SJSA1 (cell line): Measurements from ENCODE around the gene TDRD1. TPM values are rescaled to one million over a fixed set of nuclear protein-coding genes. Genes with fewer than 3 reads are reported as not detected.

Experiments used
- DNase-seq, 2 experiments: peaks; one replicate each; pipeline ENCODE4 v3.0.0-alpha.2; 2015 to 2020; ENCODE audit warnings: low spot score in 2 of 2, low read depth in 1 of 2
- H3K27ac ChIP-seq: fragments of 250-450 bp; sonication (Bioruptor Pico); 2 replicates; pipeline ENCODE4 v1.5.1; 2020; ENCODE audit warnings: mild to moderate bottlenecking, moderate library complexity
- H3K27me3 ChIP-seq: fragments of 250-450 bp; sonication (Bioruptor Pico); replicated peaks from 2 replicates; pipeline ENCODE4 v1.5.1; 2020; ENCODE audit warnings: mild to moderate bottlenecking, moderate library complexity
- H3K36me3 ChIP-seq: fragments of 250-450 bp; sonication (Bioruptor Pico); 2 replicates; pipeline ENCODE4 v1.5.1; 2020; ENCODE audit warnings: mild to moderate bottlenecking
- H3K4me1 ChIP-seq: fragments of 250-450 bp; sonication (Bioruptor Pico); replicated peaks from 2 replicates; pipeline ENCODE4 v1.6.1; 2021; ENCODE audit warnings: mild to moderate bottlenecking
- H3K4me3 ChIP-seq: fragments of 250-450 bp; sonication (Bioruptor Pico); 2 replicates; pipeline ENCODE4 v1.5.1; 2020; ENCODE audit warnings: mild to moderate bottlenecking
- H3K9me3 ChIP-seq: fragments of 250-450 bp; sonication (Bioruptor Pico); replicated peaks from 2 replicates; pipeline ENCODE4 v1.5.1; 2020; ENCODE audit warnings: mild to moderate bottlenecking
- total RNA-seq: library from RNA; depleted of rRNA; stranded (reverse); fragments of >200 nt; shearing (Covaris generic); gene quantifications from 2 replicates; pipeline ENCODE4 v1.2.3, GENCODE V29; 2014

TDRD1 gene
- total RNA-seq, 1 experiment from 2014 or later: not detected

- no peak for DNase-seq
- peaks cover 3% of the 10 kb centered on the region; the same call in 1 of the 2 replicates for H3K36me3 ChIP-seq
- H3K27ac ChIP-seq: no peak overlapping the region
- H3K4me1 ChIP-seq: no peaks in the 10 kb centered on the region
- no peaks in the 10 kb centered on the region for H3K27me3 ChIP-seq
- no peak overlapping the region for H3K4me3 ChIP-seq
- 0 out of 2 replicates have a peak, but pooled peaks cover 2% of the 10 kb centered on the region for H3K9me3 ChIP-seq
Observed at GRCh38 chr10:114166043-114166442, 13.1 kb upstream of the TDRD1 start.

- Histone ChIP-seq H3K9me3 (0 out of 2 replicates have a peak, but pooled peaks cover 2% of the 10 kb centered on the region), H3K27ac (no peak overlapping the region), H3K36me3 (peaks cover 3% of the 10 kb centered on the region; the same call in 1 of the 2 replicates), H3K4me1 (no peaks in the 10 kb centered on the region), H3K4me3 (no peak overlapping the region), H3K27me3 (no peaks in the 10 kb centered on the region)
- DNase-seq: no peak
Observed at GRCh38 chr10:114166494-114166893, 12.7 kb upstream of the TDRD1 start.

- Histone ChIP-seq H3K27ac (no peak overlapping the region), H3K4me3 (no peak overlapping the region), H3K27me3 (no peaks in the 10 kb centered on the region), H3K9me3 (0 out of 2 replicates have a peak, but pooled peaks cover 2% of the 10 kb centered on the region), H3K36me3 (no peaks in the 10 kb centered on the region), H3K4me1 (peaks cover 8% of the 10 kb centered on the region)
- no peak for DNase-seq
Observed at GRCh38 chr10:114167985-114168384, 11.2 kb upstream of the TDRD1 start.

- peaks cover 12% of the 10 kb centered on the region for H3K4me1 ChIP-seq
- H3K36me3 ChIP-seq: peaks cover under 1% of the 10 kb centered on the region; the same call in 1 of the 2 replicates
- DNase-seq: no peak
- H3K27me3 ChIP-seq: no peaks in the 10 kb centered on the region
- no peak overlapping the region for H3K27ac ChIP-seq
- 0 out of 2 replicates have a peak, but pooled peaks cover 2% of the 10 kb centered on the region for H3K9me3 ChIP-seq
- H3K4me3 ChIP-seq: no peak overlapping the region
Observed at GRCh38 chr10:114168450-114169009, 10.6 kb upstream of the TDRD1 start.

GRCh38 chr10:114172216-114172615, 6.9 kb upstream of the TDRD1 start:
- H3K4me3 ChIP-seq: no peak overlapping the region
- DNase-seq: no peak
- H3K27ac ChIP-seq: no peak overlapping the region
- 0 out of 2 replicates have a peak, but pooled peaks cover 2% of the 10 kb centered on the region for H3K9me3 ChIP-seq
- H3K36me3 ChIP-seq: peaks cover 5% of the 10 kb centered on the region
- peaks cover 17% of the 10 kb centered on the region for H3K4me1 ChIP-seq
- peaks cover 5% of the 10 kb centered on the region; the same call in 1 of the 2 replicates for H3K27me3 ChIP-seq

GRCh38 chr10:114172776-114173602, 6.2 kb upstream of the TDRD1 start:
- peak in 1 of 2 experiments; percentile 25 for DNase-seq
- peak overlapping the region; percentile 64; the same call in 1 of the 2 replicates for H3K27ac ChIP-seq
- H3K4me3 ChIP-seq: peak overlapping the region; percentile 85

GRCh38 chr10:114173603-114173920, 5.6 kb upstream of the TDRD1 start:
- Histone ChIP-seq H3K4me1 (peaks cover 17% of the 10 kb centered on the region), H3K27me3 (peaks cover 6% of the 10 kb centered on the region; the same call in 1 of the 2 replicates)
- DNase-seq: no peak

More at GRCh38 chr10:114172776-114173602, 6.2 kb upstream of the TDRD1 start:
- peaks cover 5% of the 10 kb centered on the region for H3K36me3 ChIP-seq
- H3K4me1 ChIP-seq: peaks cover 17% of the 10 kb centered on the region
- H3K27me3 ChIP-seq: peaks cover 6% of the 10 kb centered on the region; the same call in 1 of the 2 replicates
- 0 out of 2 replicates have a peak, but pooled peaks cover 2% of the 10 kb centered on the region for H3K9me3 ChIP-seq

GRCh38 chr10:114173921-114174694, 5.0 kb upstream of the TDRD1 start, which contains the start of gene CCDC186:
TSS of gene CCDC186 (minus strand) at chr10:114174203. CDS start at chr10:114163268, 10,935 bp downstream.
- peak; percentile 82 to 88 for DNase-seq
- Histone ChIP-seq H3K36me3 (peaks cover 5% of the 10 kb centered on the region), H3K4me1 (peaks cover 17% of the 10 kb centered on the region), H3K9me3 (no peaks in the 10 kb centered on the region), H3K4me3 (peak within 1 kb of the TSS; percentile 85), H3K27ac (peak within 1 kb of the TSS; percentile 64), H3K27me3 (peaks cover 6% of the 10 kb centered on the region; the same call in 1 of the 2 replicates)

More at GRCh38 chr10:114173603-114173920, 5.6 kb upstream of the TDRD1 start:
- H3K36me3 ChIP-seq: peaks cover 5% of the 10 kb centered on the region
- peak overlapping the region; percentile 64 for H3K27ac ChIP-seq
- peak overlapping the region; percentile 85 for H3K4me3 ChIP-seq
- H3K9me3 ChIP-seq: 0 out of 2 replicates have a peak, but pooled peaks cover 2% of the 10 kb centered on the region

- H3K27ac ChIP-seq: no peak overlapping the region
Observed at GRCh38 chr10:114174695-114175188, 4.4 kb upstream of the TDRD1 start.

GRCh38 chr10:114175667-114176066, 3.5 kb upstream of the TDRD1 start:
- Histone ChIP-seq H3K36me3 (peaks cover 5% of the 10 kb centered on the region), H3K4me3 (no peak overlapping the region), H3K9me3 (no peaks in the 10 kb centered on the region), H3K27me3 (peaks cover 6% of the 10 kb centered on the region; the same call in 1 of the 2 replicates), H3K27ac (no peak overlapping the region), H3K4me1 (peaks cover 17% of the 10 kb centered on the region)
- DNase-seq: no peak

More at GRCh38 chr10:114174695-114175188, 4.4 kb upstream of the TDRD1 start:
- H3K36me3 ChIP-seq: peaks cover 5% of the 10 kb centered on the region
- H3K9me3 ChIP-seq: no peaks in the 10 kb centered on the region
- H3K4me3 ChIP-seq: peak overlapping the region; percentile 85
- no peak for DNase-seq
- H3K27me3 ChIP-seq: peaks cover 6% of the 10 kb centered on the region; the same call in 1 of the 2 replicates
- peaks cover 17% of the 10 kb centered on the region for H3K4me1 ChIP-seq

GRCh38 chr10:114176511-114176910, 2.6 kb upstream of the TDRD1 start:
- Histone ChIP-seq H3K4me1 (peaks cover 17% of the 10 kb centered on the region), H3K9me3 (no peaks in the 10 kb centered on the region), H3K27ac (no peak overlapping the region), H3K27me3 (peaks cover 6% of the 10 kb centered on the region), H3K4me3 (no peak overlapping the region), H3K36me3 (peaks cover 5% of the 10 kb centered on the region)
- DNase-seq: no peak

GRCh38 chr10:114179747-114180146, 594 bp downstream of the TDRD1 start:
- DNase-seq: no peak
- H3K36me3 ChIP-seq: no peaks in the 10 kb centered on the region
- H3K27me3 ChIP-seq: peaks cover 6% of the 10 kb centered on the region

GRCh38 chr10:114180937-114181336, 1.8 kb downstream of the TDRD1 start:
- no peaks in the 10 kb centered on the region for H3K36me3 ChIP-seq
- no peak for DNase-seq
- no peak overlapping the region for H3K4me3 ChIP-seq

More at GRCh38 chr10:114179747-114180146, 594 bp downstream of the TDRD1 start:
- no peak overlapping the region for H3K27ac ChIP-seq
- peaks cover 2% of the 10 kb centered on the region for H3K4me1 ChIP-seq
- no peaks in the 10 kb centered on the region for H3K9me3 ChIP-seq
- no peak overlapping the region for H3K4me3 ChIP-seq

More at GRCh38 chr10:114180937-114181336, 1.8 kb downstream of the TDRD1 start:
- Histone ChIP-seq H3K27me3 (peaks cover 3% of the 10 kb centered on the region; the same call in 1 of the 2 replicates), H3K4me1 (no peaks in the 10 kb centered on the region), H3K27ac (no peak overlapping the region), H3K9me3 (no peaks in the 10 kb centered on the region)
